Neural crest cell (in vitro differentiated cells): ENCODE data around the gene TCAF1. TPM values are rescaled to one million over a fixed set of nuclear protein-coding genes. Genes with fewer than 3 reads are reported as not detected.

ENCODE experiments used
- DNase-seq: peaks from one replicate; pipeline ENCODE4 v3.0.0; 2021; ENCODE audit warnings: low read depth, mixed read lengths, low spot score
- H3K27ac Mint-ChIP-seq: one replicate; pipeline ENCODE4 v1.8.0; 2021; ENCODE audit warnings: mild to moderate bottlenecking, mixed read lengths; ENCODE audit not compliant: unreplicated experiment
- H3K27me3 Mint-ChIP-seq: 2 replicates; pipeline ENCODE4 v1.8.0; 2021; ENCODE audit warnings: low read depth, mild to moderate bottlenecking, mixed read lengths
- H3K36me3 Mint-ChIP-seq: 2 replicates; pipeline ENCODE4 v1.8.0; 2021; ENCODE audit warnings: low read depth, mild to moderate bottlenecking, mixed read lengths
- H3K4me1 Mint-ChIP-seq: 2 replicates; pipeline ENCODE4 v1.8.0; 2021; ENCODE audit warnings: mixed read lengths
- H3K4me3 Mint-ChIP-seq: one replicate; pipeline ENCODE4 v1.8.0; 2021; ENCODE audit warnings: mild to moderate bottlenecking, mixed read lengths
- H3K9me3 Mint-ChIP-seq: 2 replicates; pipeline ENCODE4 v1.8.0; 2021; ENCODE audit warnings: mixed read lengths
- total RNA-seq: library from RNA; stranded (reverse); gene quantifications from 2 replicates; pipeline ENCODE4 v1.2.1, GENCODE V29; 2021
- TF ChIP-seq, protein P1 (sequence below): fragments of 200-600 bp; sonication (generic); conservative IDR thresholded peaks from 2 replicates; pipeline ENCODE4 v1.5.0; 2021; ENCODE audit warnings: antibody characterized with exemption, mild to moderate bottlenecking

Gene TCAF1
- total RNA-seq, 1 donor from 2014 or later: 107 TPM

DNA sequence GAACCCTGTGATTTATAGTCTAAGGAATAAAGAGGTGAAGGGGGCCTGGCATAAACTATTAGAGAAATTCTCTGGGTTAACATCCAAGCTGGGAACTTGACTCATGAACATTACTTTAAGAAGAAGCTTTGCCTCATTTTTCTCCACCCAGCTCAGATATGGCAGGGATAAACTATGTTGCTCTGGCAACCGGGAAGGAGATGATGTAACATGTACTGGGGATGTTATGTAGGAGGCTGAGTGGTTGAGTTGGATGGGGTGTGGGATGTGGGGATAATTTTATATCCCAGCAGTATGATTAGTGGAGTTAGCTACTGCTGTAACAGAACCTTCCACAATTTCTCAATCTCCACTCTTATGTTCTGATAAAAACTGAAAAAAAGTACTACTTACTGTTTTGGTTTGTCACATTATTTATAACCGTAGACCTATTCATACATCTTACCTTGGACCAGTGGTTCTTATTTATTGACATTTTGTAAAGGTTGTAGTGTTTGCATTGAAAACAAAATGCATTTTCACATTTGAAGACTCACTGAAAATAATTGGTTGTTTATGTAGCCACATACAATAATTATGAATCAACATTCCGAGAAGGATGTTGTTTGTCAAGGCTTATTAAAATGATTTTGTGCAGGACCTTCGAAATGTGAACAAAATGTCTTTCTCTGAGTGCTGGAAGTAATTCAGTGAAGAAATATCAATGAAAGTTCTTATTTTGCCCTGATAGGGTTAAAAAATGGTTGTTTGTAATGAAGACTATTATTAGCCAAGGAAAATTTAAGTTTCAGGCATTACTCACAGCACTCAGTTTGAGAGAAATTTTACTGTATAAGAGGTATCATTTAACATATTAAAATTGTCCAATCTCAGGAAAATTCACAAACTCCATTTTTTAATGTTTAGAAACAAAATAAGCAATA, 34.4 kb upstream of the TCAF1 start:
- no peak for DNase-seq
- H3K27me3 Mint-ChIP-seq: no peaks in the 10 kb centered on the region
- no peak overlapping the region for H3K4me3 Mint-ChIP-seq
- no peaks in the 10 kb centered on the region for H3K4me1 Mint-ChIP-seq
- H3K36me3 Mint-ChIP-seq: no peaks in the 10 kb centered on the region
- TF ChIP-seq, protein P1, sequence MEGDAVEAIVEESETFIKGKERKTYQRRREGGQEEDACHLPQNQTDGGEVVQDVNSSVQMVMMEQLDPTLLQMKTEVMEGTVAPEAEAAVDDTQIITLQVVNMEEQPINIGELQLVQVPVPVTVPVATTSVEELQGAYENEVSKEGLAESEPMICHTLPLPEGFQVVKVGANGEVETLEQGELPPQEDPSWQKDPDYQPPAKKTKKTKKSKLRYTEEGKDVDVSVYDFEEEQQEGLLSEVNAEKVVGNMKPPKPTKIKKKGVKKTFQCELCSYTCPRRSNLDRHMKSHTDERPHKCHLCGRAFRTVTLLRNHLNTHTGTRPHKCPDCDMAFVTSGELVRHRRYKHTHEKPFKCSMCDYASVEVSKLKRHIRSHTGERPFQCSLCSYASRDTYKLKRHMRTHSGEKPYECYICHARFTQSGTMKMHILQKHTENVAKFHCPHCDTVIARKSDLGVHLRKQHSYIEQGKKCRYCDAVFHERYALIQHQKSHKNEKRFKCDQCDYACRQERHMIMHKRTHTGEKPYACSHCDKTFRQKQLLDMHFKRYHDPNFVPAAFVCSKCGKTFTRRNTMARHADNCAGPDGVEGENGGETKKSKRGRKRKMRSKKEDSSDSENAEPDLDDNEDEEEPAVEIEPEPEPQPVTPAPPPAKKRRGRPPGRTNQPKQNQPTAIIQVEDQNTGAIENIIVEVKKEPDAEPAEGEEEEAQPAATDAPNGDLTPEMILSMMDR: no peak
- no peak overlapping the region for H3K27ac Mint-ChIP-seq
- peaks cover 4% of the 10 kb centered on the region for H3K9me3 Mint-ChIP-seq

DNA sequence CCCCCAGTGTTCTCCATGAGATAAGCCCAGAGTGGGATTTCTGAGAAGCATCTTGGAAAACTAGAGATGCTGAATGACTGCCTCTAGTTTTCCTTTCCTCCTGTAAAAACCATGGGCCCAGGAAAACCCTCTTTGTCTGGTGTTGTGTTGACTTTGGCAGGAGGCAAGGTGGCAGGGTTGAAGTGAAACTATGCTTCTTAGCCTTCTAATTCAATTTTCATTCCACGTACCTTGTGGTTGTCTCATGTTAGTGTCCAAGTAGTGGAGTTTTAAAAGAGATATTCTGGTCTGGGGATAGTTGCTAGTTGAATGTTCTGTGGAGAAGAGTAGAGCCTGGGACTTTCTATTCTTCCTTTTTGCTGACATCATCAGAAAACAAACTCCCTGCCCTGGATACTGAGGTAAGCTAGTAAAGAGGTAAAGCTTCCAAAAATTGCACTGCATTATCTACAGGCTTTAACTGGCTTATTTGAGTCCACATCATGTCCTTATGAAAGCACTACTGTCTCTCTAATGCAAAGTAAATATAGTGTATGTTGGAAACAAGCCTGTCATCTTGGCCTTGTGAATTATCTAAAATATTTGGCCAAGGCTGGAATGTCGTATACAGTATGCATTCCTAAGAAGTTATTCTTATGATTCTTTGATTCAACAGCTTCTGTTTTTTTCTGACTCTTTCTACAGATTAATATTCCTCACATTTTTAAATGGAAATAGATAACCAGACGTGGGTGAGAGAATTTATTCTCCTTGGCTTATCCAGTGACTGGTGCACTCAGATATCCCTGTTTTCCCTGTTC, 32.8 kb upstream of the TCAF1 start, which contains the start of gene OR2F2:
Gene OR2F2, plus strand, starts transcription at position 708 of the 800 bp plus-strand sequence. Its CDS starts 0 bp downstream, at position 708.
- no peaks in the 10 kb centered on the region for H3K27me3 Mint-ChIP-seq
- TF ChIP-seq, protein P1: no peak

DNA sequence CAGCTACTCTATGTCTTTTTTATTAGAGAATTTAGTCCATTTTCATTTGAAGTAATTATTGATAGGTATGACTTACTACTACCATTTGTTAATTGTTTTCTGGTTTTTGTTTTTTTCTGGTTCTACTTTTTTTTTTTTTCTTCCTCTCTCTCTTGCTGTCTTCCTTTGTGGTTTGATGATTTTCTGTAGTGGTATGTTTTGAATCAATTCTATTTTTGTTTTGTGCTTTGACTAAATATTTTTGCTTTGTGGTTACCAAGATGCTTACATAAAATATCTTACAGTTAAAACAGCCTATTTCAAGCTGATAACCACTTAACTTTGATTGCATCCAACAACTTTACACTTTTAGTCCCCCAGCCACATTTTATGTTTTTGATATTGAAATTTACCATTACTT, 29.8 kb upstream of the TCAF1 start:
- Mint-ChIP-seq H3K27me3 (no peaks in the 10 kb centered on the region), H3K9me3 (peaks cover 4% of the 10 kb centered on the region), H3K36me3 (no peaks in the 10 kb centered on the region), H3K4me3 (no peak overlapping the region), H3K4me1 (no peaks in the 10 kb centered on the region), H3K27ac (no peak overlapping the region)
- DNase-seq: no peak
- TF ChIP-seq, protein P1: no peak

More for the DNA sequence above, 32.8 kb upstream of the TCAF1 start, which contains the start of gene OR2F2:
- H3K4me3 Mint-ChIP-seq: no peak within 1 kb of the TSS
- no peaks in the 10 kb centered on the region for H3K4me1 Mint-ChIP-seq
- H3K27ac Mint-ChIP-seq: no peak within 1 kb of the TSS
- H3K36me3 Mint-ChIP-seq: no peaks in the 10 kb centered on the region
- peaks cover 4% of the 10 kb centered on the region for H3K9me3 Mint-ChIP-seq
- DNase-seq: no peak

DNA sequence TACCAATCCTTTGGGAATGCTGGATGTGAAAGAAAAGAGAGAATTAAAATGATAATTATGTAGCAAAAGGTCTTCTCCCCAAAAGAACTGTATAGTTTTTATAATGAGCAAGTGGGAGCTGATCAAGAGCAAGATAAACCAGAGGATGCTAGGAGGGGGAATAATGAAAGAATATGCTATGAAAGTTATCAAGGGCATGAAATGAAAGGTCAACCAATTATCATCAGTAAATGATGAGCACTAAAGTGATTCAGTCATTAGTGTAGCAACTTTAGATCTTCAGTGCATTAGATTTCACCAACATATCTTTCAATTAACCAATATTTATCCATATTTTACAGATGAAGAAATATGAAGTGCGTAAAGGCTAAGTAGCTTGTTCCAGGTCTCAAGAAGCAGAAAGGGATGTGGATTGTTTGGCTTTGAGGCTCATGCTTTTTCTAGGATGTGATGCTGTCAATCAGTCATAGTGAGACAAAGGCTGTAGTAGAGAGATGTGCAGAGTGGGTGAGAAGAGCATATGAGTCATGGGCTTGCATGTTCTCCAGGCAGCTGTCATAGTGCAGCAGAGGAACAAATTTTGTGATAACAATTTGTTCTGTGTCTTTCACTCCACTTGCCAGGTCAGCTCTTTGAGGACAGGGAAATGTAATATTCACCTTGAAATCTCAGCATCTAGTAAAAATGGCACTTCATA, 27.4 kb upstream of the TCAF1 start:
- peaks cover 4% of the 10 kb centered on the region for H3K9me3 Mint-ChIP-seq
- DNase-seq: no peak
- H3K4me1 Mint-ChIP-seq: no peaks in the 10 kb centered on the region
- TF ChIP-seq, protein P1: no peak
- H3K27ac Mint-ChIP-seq: no peak overlapping the region
- no peaks in the 10 kb centered on the region for H3K27me3 Mint-ChIP-seq
- H3K4me3 Mint-ChIP-seq: no peak overlapping the region
- no peaks in the 10 kb centered on the region for H3K36me3 Mint-ChIP-seq

DNA sequence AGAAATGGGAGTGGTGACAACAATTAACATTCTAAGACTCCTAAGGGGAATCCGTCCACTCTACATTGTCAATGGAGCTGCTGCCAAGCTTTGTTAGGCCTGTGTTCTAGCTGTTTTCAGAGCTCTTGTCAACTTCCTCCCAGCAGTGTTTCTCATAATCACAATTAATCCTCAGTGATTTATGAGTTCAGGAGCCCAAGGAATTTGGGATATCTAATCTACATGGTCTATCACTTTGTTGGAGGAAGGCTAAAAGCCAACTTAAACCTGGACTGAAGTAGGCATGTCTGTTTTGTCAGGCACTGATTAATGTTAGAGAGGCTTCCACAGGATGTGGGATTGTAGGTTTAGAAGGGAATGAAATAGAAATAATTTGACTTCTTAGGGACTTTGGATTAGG, 22.9 kb upstream of the TCAF1 start:
- H3K4me1 Mint-ChIP-seq: no peaks in the 10 kb centered on the region
- DNase-seq: no peak
- no peaks in the 10 kb centered on the region for H3K27me3 Mint-ChIP-seq
- no peaks in the 10 kb centered on the region for H3K9me3 Mint-ChIP-seq
- H3K27ac Mint-ChIP-seq: no peak overlapping the region
- TF ChIP-seq, protein P1: no peak
- H3K4me3 Mint-ChIP-seq: no peak overlapping the region
- H3K36me3 Mint-ChIP-seq: no peaks in the 10 kb centered on the region
